Right lobe of liver (tissue), 4 donors: ENCODE results near the gene EIF4E3.

ENCODE experiments used
- CTCF ChIP-seq, 4 donors: fragments of 200-600 bp in 3 of 4; fragments of 450-650 bp in 1 of 4; IDR thresholded peaks; one replicate each; pipeline versions ENCODE4 v1.5.1 to v1.8.0; 2016 to 2022; ENCODE audit warnings: antibody characterized with exemption in 4 of 4, mild to moderate bottlenecking in 2 of 4
- POLR2A ChIP-seq: fragments of 450-650 bp; IDR thresholded peaks from one replicate; pipeline ENCODE4 v1.6.1; 2017; ENCODE audit warnings: antibody characterized with exemption, mild to moderate bottlenecking
- donor health status: DM: no; HTN: no; CAD: no.
- donor health status: DM: no; HTN: no; CAD: no.
- donor health status: DM: no; HTN: yes; CAD: no.

GRCh38 chr3:71659864-71660591, 65.2 kb downstream of the EIF4E3 start:
- no peak for TF ChIP-seq POLR2A
- no peak for TF ChIP-seq CTCF (IDR thresholded peaks at IDR 0.05)
